Activated CD8-positive, alpha-beta memory T cell treated with anti-CD3 and anti-CD28 coated beads for 1 hour (primary cell): ENCODE data around the gene HOATZ.

Experiments
- DNase-seq, 2 donors: peaks; one replicate each; pipeline ENCODE4 v3.0.0-alpha.2; 2020; ENCODE audit warnings: low read depth in 1 of 2; ENCODE audit errors: extremely low read depth in 1 of 2

The HOATZ gene

DNA sequence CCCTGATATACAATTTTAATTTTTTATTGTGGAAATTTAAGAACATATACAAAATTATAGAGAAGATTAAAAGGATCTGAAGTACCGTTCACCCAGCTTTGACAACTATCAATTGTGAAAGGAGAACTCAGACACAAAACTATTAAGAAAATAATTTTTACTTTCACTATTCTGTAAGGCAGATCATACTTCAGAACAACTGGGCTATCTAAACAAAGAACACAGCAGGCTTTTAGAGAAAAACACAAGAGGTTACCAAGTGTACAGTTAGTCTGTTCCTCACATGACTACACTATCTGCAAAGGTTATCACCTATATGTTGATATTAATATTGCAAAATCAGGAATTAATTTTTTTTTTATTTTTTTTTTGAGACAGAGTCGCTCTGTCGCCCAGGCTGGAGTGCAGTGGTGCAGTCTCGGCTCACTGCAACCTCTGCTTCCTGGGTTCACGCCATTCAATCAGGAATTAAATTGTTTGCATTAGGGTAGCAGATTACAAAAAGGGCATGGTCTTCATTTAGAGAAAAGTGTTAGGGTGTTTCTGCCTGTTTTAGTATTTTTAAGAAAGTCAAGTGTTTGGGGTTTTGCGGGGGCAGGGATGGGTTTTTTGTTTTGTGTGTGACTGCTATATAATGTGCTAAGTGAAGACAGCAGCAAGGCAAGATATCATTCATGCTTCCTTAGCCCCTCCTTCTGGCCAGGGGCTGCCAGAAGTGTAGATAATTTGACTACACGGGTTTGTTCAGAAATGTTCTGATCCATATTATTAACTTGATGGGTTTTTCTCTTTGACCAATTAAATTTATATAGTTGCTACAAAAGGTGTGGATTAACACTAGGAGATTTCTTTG, 60.0 kb downstream of the HOATZ start:
- DNase-seq, result no peak

DNA sequence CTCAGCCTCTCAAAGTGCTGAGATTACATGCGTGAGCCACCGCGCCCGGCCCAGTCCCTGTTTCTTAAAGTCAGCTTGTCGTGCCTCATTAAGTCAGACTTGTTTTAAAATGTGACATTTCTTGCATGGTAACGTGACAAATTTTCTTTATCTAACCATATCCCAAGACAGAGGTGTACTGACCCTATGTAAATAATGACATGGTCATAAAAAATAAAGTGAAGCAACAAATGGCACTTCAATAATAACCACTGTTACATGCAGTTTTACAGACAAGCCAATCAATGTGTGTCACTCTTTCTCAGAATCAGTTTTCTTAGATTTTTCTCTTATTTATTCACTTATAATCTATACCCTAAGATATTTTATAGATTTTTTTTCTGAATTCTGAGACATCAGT, 61.2 kb downstream of the HOATZ start:
- DNase-seq, result no peak

DNA sequence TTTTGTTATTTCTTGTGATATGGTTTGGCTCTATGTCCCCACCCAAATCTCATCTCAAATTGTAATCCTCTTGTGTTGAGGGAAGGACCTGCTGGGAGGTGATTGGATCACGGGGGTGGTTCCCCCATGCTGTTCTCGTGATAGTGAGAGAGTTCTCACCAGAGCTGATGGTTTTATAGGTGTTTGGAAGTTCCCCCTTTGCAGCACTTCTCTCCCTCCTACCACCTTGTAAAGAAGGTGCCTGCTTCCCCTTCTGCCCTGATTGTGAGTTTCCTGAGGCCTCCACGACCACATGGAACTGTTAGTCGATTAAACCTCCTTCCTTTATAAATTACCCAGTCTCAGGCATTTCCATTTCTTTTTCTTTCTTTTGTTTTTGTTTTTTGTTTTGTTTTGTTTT, 63.2 kb downstream of the HOATZ start:
- no peak for DNase-seq

DNA sequence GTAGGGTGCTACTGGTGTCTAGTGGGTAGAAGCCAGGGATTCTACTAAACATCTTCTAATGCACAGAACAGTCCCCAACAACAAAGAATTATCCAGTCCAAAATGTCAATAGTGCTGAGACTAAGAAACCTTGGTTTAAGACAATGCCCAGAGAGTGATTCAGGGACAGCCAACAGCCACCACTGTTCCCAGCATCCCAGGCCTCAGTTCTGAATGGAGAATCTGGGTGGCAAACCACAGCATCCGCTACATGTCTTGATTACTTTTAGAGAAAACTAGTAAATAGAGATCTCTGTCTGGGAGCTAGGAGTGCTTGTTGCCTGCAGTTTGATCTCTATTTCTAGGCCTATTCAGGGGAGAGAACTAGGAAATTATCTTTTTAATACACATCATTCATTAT, 66.8 kb downstream of the HOATZ start:
- no peak for DNase-seq

DNA sequence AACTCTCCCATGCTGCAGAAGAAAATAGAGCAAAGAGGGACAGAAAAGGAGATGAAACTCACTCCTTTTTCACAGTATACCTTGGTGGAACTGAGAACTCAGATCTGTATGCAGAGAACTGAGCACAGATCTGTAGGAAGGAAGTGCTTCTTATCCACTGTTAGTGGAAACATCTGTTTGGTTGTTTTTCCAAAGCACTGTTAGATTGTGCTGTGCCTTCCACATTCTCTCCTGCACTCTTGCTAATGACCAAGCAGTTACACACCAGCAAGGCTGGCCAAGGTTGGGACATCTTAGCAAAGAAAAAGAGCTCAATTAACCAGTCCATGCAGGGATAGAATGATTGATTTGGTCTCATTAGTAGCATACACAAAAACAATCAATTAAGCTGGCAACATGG, 67.6 kb downstream of the HOATZ start:
- no peak for DNase-seq

DNA sequence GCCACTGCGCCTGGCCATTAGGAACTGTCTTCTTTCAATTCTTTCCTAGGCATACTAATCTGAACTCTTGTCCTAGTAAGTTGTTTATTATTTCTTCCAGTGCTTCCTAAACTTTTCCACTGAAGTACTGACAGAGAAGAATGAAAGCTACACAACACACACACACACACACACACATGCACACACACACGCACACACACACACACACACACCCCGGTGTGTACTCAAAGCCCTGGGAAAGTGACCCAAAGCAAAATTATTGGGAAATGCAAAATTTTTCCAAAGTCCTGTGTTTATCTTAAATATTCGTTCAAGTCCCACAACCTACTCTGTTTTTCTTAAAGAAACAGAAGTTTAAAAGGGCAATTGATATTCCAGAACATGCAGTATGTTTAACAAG, 68.3 kb downstream of the HOATZ start:
- DNase-seq, result no peak

DNA sequence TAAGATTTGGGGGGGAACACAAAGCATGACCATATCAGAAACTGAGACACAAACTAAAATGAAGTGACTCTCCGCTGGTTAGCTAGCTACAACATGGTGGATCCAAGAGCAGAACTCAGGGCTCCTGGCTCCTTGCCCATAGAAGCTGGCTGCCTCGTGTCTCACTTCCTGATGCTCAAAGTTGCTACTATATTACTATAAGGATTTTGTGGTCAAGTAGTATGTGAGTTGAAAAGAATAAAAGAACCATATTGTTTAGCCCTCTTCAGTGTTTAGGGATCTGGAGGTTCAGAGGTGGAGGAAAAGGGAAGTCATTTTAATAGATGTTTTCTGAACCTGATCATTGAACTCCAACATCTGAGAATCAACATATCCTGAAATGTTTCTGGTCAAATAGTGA, 70.8 kb downstream of the HOATZ start:
- DNase-seq, result no peak

DNA sequence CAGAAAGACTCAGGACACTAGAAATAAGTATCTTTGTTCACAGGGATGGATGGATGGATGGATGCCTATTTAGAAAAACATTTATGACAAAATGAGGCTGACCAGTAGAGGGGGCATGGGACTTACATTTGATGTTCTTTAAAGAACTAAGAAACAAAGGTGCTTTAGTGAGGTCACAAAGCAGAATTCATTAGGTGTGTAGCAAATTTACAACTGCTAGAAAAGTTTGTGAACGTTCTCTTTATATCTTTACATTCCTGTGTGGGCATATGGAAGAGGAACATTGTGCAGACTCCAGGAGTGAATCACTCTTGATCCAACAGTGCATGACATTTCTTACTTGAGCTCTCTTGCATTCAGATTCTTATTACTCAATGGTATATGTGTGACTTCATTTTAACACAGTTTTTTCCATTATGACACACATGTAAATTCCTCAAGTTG, 71.8 kb downstream of the HOATZ start:
- DNase-seq, result no peak
